HG02798 (cell line): Measurements from ENCODE around the gene SOX5.

Source experiments
- ATAC-seq: cut with Tn5 transposase; IDR thresholded peaks from one replicate; pipeline ENCODE4 v1.9.1; 2021; ENCODE audit warnings: mild to moderate bottlenecking; ENCODE audit not compliant: unreplicated experiment, poor library complexity

SOX5 gene

DNA sequence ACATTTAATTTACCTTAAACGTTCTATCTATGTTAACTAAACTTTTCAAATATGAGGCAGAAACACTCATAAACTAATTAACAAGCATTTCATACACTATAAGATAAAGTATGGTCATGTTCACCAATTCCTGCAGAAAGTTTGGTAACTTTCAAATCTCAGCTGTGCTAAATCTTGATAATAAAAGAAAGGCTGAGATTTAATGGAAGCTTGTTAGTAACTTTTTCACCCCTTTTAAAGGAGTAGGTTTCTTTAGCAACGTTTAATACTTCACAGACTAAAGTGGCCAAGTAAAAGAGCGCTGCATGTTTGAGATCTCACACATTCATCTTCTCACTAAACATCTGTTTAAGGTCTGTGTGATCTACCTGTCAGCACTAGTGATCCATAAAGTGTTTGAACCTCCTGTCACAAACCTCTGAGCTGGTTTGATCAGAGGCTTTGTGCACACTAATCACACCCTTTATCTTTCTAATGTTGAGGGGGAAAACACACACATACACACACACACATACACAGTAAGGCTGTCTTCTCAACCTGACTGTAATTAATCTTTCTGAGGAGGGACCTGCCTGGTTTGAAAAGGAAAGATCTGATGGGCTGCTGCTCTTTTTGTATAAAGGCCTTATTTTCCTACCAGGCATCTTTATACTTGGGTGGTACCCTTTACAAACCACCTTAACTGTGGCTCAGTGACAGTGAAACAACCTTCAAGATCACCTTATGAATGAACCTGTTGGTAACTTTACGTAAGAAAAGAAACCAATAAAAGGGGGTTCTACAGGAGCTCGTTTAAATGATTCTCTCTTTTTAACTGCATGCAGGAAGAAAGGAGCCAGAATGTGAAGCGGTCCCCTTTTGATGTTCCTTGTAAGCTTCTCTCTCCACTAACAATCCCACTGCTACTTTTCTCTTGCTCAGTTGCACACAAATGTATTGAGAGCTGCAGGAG, 244.2 kb downstream of the SOX5 start:
- ATAC-seq = no peak

DNA sequence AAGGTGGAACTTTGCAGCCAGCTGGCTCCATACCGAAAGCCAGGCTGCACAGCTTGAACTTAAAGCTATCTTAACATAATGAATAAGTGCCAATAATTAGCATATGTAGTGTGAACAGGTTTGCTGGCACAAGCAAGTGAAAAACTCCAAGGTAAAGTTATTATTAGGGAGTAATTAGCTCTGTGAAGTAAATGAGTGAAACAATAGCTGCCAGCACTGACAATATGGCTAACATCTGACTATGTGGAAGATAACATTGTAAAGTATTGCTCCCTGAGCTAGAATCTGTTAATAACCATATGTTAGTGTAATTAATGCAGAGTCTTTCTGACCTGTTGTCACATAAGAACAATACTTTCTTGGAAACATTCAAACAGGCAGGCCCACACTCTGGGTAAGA, 246.4 kb downstream of the SOX5 start:
- no peak for ATAC-seq

DNA sequence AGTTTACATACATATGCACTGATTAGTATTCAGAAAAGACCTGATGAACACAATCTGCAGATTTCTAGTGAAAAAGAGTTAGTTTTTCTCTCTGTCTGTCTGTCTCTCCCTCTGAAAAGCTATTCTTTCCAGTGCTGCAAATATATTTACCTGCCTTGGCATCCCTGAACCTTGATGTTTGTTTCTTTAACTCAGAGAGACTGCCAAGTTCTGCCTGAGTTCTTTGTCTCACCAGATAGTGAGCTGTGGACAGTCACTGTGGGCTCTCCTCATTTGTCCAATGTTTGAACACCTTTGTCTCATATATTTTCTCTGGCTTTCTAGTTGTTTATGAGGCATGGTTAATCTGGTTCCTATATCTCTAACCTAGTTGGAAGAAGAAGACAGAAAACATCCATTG, 250.4 kb downstream of the SOX5 start:
- ATAC-seq = no peak

DNA sequence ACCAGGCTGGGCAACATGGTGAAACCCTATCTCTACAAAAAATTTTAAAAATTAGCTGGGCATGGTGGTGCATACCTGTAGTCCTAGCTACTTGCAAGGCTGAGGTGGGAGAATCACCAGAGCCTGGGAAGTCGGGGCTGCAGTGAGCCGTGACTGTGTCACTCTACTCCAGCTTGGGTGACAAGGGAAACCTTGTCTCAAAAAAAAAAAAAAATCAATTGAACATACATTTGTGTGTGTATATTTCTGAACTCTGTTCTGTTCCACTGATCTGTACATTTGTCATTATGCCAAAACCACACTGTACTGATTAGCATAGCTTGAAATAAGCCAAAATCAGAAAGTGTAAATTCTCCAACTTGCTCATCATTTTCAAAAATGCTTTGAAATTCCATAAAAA, 254.6 kb downstream of the SOX5 start:
- ATAC-seq = no peak

DNA sequence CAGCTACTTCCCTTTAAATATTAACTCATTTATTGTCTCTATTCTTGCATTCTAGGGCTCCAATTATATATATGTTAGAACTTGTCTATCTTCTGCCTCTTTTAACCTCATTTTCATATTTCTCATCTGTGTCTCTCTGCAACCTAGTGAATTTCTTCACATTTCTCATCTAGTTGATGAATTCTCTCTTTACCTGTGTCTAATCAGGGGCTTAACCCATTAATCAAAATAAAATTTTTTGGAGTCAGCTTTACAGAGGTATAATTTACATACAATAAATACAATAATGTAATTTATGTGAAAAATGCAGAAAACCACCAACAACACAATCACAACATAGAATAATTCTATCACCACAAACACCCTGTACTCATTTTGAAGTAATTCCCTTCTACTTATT, 255.2 kb downstream of the SOX5 start:
- ATAC-seq = no peak

DNA sequence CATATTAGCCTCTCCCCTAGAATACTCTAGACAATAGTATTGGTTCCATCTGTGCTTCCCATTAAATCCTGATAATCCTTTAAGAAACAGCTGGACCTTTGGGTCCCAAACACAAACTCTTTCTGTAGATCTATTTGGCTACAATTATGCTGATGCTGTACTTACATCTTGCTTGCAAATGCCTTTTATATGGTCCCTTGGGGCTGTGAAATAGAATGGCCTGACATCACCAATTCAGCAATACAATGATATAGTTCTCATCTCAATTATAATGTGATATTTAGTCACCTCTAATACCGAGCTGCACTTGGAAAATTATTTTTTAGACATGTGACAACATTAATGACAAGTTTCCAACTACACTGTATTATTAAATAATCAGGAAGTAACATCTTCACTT, 261.5 kb downstream of the SOX5 start:
- ATAC-seq = no peak

DNA sequence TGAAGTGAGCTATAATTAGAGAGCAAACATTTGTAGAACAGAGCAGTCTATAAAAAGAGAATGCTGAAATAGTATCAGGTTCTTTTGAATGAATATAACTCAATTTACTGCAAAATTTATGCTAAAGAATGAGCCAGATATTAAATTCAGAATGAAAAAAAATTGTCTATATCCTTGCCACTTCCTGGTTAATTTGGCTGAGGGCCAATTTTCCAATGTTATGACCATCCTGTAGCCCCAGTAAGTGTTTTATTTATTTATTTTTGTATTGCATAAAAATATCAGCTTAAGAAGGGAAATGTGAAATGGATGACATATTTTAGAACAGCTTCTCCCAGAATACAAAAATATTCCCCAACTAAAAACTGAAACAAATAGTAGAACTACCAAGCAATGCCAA, 263.4 kb downstream of the SOX5 start:
- ATAC-seq = no peak

DNA sequence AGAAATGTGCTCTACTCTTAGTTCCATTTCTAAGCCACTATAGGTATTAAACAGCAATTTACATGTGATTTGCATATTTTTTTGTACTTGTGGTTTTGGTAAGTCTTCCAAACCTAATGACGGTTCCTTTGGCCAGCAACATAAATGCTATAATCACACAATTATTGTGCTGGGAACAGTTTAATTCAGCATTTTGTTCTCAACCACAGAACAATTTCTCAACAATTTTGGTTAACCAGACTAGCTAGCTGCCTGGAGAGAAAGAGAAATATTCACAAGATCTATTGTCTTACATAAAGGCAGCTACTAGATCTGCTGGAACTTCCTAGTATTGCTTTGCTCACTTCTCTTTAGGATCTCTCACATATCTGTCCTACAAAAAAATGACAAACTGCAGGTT, 265.3 kb downstream of the SOX5 start:
- ATAC-seq = no peak

DNA sequence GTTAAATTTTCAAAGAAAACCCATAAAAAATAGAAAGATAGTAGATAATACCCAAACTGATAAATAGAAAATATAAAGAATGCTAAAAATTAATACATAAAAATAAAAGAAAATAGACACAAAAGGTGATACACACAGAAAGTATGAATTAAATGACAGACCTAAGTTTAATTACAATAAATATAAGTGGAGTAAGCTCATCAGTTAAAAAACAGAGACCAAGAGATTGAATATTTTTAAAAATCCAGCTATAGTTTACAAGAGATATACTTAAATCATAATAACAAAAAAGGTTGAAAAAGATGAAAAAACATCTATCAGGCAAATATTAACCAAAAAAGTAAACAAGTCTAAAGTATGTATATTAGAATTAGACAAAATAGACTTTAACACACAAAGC, 268.2 kb downstream of the SOX5 start:
- no peak for ATAC-seq

DNA sequence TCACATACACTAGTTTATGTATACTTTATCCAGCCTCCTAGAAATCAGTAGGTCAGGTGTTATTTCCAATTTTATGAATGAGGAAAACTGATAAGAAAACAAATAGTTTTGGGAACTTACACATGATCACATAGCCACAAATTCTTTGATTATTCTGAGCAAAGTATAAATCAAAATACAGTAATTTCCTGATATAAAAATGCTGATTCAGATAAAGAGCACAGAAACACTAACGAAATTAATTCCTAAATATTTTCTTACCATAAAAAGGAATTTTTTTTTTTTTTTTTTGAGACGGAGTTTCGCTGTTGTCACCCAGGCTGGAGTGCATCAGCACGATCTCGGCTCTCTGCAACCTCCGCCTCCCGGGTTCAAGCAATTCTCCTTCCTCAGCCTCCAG, 275.4 kb downstream of the SOX5 start:
- ATAC-seq = no peak

DNA sequence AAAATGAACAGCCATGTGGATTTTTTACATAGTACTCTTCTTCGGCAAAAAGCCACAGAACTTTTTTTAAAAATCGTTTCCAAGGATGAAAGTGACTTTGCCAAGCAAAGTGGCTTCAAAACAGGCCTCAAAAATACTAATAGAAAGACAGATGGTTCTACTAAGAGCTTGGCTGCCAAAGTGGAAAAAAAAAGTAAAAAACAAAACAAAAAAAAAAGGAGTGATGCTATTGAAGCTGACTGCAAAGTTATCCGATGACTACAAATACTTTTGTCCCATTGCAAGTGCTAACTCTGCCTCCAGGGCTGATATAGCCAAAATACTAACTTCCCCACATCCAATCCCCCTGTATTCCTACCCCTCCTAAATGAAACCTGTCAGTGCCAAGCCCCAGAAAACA, 277.6 kb downstream of the SOX5 start:
- no peak for ATAC-seq

DNA sequence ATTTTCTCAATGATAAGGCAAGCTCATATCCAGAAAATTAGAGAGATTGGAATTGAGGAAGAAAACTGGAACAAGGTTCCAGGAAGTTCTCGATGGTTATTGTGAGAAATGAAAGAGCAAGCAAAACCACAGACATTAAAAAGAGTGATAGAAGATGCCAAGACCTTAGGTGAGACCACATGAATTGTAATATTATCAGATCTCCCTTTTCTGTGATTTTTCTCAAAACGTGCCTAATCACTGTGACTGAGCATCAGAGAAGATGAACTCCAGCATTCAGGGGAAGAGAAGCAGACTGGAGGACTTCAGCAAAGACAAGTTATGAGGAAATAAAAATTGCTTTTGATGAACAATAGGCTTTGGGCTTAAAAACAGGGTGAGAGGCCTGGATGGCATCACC, 278.8 kb downstream of the SOX5 start:
- no peak for ATAC-seq

DNA sequence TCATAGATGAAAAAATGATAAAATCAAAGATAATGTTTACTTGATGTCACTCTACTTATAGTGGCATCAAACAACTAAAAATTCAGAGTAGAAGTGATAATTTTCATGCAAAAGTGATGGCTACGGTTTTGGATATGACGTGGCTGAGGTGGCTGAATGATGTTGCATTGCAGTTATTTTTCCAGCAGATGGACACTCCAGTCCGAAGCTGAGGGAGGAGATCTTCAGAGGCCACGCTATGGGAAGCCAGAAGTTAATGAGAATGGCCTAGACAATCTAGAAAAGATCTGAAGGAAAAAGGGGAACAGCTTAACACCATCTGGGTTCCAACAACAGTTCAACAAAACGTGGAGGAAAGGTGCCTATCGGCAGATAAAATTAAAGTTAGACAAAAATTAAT, 279.8 kb downstream of the SOX5 start:
- no peak for ATAC-seq

DNA sequence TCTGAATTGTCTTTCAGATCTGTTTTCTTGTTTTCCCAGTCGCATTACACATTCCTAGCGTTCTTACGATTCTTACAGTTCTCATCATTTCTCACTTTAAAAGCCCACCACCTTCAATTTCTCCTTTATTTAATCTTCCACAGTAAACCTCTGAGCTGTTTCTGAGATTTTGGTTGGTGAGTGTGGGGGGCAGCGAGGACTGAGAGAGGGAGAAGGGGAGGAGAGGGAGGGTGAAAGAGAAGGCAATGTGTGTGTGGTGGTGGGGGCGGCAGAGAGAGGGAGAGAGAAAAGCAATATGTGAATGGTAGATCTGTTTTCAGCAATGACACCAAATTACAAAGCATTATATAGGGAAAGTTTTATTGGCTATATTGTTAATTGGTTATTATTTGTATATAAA, 282.6 kb downstream of the SOX5 start:
- no peak for ATAC-seq

DNA sequence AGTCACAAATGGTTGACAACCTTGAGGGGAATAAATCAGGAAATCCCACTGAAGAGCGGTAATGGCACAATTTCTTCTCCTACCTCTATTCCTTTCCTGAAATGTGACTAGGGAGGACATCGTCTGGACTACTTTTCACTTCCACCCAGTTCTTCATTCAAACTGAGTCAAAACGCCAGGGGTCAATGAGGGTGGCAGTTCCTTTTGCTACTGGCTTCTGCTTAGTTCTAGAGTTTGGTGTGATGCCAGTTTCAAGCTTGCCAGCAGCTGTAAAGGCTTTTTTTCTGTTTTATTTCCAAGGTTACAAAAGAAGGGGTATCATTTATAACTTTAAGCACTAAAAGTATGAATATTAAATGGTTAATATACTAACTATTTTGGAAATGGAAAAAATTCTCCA, 286.5 kb downstream of the SOX5 start:
- no peak for ATAC-seq

DNA sequence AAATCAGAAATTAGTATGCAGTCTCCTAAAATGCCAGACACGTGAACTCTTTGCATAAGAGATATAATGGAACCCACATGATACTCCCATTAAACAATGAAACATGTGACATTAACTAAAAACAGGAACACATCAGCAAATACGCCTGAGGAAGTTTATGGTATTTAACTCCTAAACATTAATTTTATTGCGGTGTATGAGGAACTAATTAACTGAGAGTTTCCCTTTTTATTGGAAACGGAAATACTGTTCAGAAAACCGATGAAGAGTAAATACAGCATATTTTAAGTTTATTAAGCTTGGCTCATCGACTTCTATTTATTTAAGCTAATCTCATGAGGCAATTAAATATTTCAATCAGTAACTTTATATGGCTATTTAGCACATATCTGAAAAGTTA, 290.3 kb downstream of the SOX5 start:
- ATAC-seq = no peak

DNA sequence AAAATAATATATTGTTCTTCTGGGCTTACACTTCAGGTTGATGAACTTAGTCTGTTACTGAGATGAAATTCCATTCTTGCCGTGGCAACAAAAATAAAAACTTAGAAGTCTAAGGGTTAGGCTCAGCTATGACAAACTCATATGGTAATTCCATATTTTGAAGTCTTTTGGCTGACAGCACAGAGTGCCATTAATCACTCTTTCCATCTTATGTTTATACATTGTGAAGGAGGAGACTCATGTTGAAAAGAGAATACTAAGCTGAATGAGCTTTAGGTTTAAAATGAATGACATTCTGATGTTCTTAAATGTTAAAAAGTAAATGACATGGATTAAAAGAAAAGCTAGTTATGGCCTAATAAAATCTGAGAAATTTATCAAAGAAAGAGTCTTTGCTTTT, 291.9 kb downstream of the SOX5 start:
- ATAC-seq = no peak

DNA sequence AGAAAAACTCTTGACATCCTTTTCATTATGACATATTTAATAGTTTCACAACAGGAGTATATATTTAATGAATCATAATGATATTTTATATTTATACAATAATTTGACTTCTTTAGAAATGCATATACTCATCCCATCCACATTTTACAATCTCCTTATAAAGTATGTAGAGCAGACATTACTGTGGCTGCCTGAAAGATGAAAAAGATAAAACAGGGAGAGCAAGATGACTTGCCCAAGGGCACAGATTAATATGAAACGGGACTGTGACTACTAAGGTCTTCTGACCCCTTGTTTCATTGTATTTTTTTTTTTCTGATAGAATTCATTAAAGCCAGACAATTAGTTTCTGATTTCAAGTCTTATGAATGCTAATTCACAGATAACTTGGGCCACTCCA, 293.6 kb downstream of the SOX5 start:
- no peak for ATAC-seq

DNA sequence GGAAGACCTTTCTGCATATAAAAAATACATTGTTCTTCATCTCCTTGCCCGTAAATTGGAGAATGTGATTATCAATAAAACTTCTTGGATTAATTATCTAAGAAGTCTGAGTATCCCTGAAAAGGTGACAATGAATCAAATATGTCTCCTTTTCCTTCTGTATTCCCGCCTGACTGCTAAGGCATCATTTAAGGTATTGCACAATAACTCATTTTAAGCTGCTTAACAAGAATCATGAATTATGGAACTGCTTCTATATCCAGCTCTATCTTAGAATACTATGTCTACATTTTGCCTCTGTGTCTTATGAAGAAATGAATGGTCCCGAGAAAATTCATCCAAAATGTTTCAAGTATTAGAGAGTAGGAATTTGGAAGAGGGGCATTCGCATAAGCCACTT, 294.4 kb downstream of the SOX5 start:
- no peak for ATAC-seq

DNA sequence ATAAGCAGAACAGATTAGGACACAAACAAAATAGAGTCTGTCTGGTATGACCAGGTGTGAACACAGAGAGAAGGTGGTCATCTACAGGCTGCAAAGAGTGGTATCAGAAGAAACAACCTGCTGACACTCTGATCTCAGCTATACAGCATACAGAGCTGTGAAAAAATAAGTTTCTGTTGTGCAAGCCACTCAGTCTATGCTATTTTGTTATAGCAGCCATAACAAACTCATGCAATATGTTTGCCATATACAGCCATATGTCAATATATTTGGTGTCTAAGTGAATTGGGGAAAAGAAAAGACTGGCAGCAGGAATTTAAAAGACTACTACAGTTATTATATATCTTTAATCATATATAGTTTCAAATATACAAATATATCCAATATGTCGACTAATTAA, 300.9 kb downstream of the SOX5 start:
- no peak for ATAC-seq

DNA sequence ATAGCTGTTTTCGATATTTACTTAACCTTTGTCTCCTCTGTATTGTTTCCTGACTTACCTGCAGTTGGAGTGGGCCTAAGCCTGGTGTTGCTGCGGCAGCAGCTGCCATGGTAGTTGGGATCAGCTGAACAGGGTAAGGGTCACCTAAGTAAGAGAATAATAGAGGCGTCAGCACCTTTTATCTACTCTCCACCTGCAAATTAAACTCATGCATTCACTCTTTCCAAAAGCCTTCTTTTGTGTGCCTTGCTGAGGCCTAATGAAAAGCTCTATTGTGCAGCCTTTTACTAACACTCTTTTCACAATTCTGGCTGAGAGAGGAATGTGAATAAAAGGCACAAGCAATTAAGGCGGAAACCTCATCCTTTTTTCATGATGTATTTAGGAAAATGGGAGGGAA, 308.7 kb downstream of the SOX5 start:
- no peak for ATAC-seq

DNA sequence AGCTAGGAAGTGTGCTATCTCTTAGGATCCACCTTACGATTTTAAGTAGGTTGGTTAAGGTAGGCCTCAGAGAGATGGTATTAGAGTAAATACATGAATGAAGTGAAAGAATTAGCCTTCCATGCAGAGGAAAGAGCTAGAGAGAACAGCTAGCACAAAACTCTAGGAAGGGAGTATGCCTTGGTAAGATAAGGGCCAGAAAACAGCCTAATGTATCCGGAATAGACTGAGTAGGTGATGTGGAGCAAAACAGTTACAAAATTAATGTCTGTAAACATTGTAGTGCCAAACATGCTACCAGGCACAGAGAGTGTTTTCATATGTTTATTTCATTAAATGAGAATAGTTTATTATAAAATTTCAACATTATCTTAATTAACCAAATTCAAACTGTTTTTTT, 315.1 kb downstream of the SOX5 start:
- no peak for ATAC-seq
